ENCODE measurements around the gene AUTS2.

DNA sequence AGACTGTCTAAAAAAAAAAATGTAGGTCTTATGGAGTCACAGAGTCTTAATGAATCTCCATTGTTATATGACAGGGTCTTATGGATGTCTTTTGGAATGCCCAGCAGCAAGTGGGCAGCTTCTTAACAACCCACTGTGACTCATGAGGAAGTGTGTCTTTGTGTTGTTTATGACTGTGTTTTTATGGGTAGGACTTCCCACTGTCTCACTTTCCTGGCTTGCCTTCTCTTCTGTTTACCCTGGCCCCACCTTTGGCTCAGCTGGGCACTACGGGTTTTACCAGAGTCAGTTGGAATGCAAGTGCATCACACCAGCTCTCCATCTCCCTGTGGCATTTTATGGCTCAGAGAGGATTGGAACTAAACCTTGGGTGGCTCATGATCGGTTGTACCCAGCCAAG lies 580.5 kb downstream of the AUTS2 start:
- TF ChIP-seq CTCF (IDR thresholded peaks at IDR 0.05): no peak
- TF ChIP-seq REST (IDR thresholded peaks at IDR 0.05; ENCODE audit: insufficient read depth in 1 of 2, low read depth in 2 of 2, low read length in 1 of 2): no peak
- TF ChIP-seq POLR2AphosphoS5 (IDR thresholded peaks at IDR 0.05; ENCODE audit: low read depth, low read length): no peak

All from Panc1 (cell line).